SU-DHL-6 (cell line): ENCODE measurements around the gene NLGN3.
"Not testable (repeated sequence)": the region's sequence is repeated elsewhere in the genome, so short reads cannot be mapped to it uniquely, and the experiment has no call there.

ENCODE experiments used
- H2AFZ ChIP-seq: fragments of 200-600 bp; sonication (generic); 2 replicates; pipeline ENCODE4 v1.6.1; 2014; ENCODE audit warnings: low read depth, mild to moderate bottlenecking, moderate library complexity, mixed read lengths, antibody characterized with exemption, low read length; ENCODE audit not compliant: severe bottlenecking
- H3F3A ChIP-seq: fragments of 200-600 bp; shearing (Covaris generic); 2 replicates; pipeline ENCODE4 v1.6.0; 2016; ENCODE audit warnings: antibody characterized with exemption, mild to moderate bottlenecking; ENCODE audit not compliant: insufficient read depth
- H3K27ac ChIP-seq: fragments of 200-600 bp; sonication (generic); 2 replicates; pipeline ENCODE4 v1.5.1; 2016; ENCODE audit warnings: low read depth, mild to moderate bottlenecking, low read length, moderate library complexity, mixed read lengths
- H3K27me3 ChIP-seq: fragments of 200-600 bp; sonication (generic), shearing (Covaris generic); 2 replicates; pipeline ENCODE4 v1.6.0; 2014; ENCODE audit warnings: mild to moderate bottlenecking, low read length
- H3K36me3 ChIP-seq: fragments of 200-600 bp; sonication (generic); 2 replicates; pipeline ENCODE4 v1.6.1; 2014; ENCODE audit warnings: mild to moderate bottlenecking, low read length, mixed read lengths
- H3K4me2 ChIP-seq: fragments of 300-600, 200-600 bp; shearing (Covaris generic), sonication (generic); 2 replicates; pipeline ENCODE4 v1.6.0; 2014; ENCODE audit warnings: low read length, low read depth, mild to moderate bottlenecking; ENCODE audit not compliant: poor library complexity, severe bottlenecking
- H3K4me3 ChIP-seq: fragments of 200-600 bp; sonication (generic); 2 replicates; pipeline ENCODE4 v1.5.1; 2014; ENCODE audit warnings: antibody characterized with exemption, low read length, mild to moderate bottlenecking, mixed read lengths; ENCODE audit not compliant: insufficient read depth, poor library complexity, severe bottlenecking
- H3K79me2 ChIP-seq: fragments of 200-600 bp; sonication (generic); 2 replicates; pipeline ENCODE4 v1.6.1; 2014; ENCODE audit warnings: mild to moderate bottlenecking, low read length, moderate library complexity; ENCODE audit not compliant: insufficient read depth
- H3K9ac ChIP-seq: fragments of 200-600 bp; sonication (generic); 2 replicates; pipeline ENCODE4 v1.7.0; 2014; ENCODE audit warnings: mild to moderate bottlenecking, low read length
- H3K9me2 ChIP-seq: fragments of 200-600 bp; sonication (generic); replicated peaks from 2 replicates; pipeline ENCODE4 v1.6.1; 2014; ENCODE audit warnings: low read length; ENCODE audit not compliant: insufficient read depth
- H3K9me3 ChIP-seq: fragments of 200-600 bp; sonication (generic); 2 replicates; pipeline ENCODE4 v1.6.1; 2014; ENCODE audit warnings: low read length, mixed read lengths; ENCODE audit not compliant: insufficient read depth
- H4K20me1 ChIP-seq: fragments of 200-600 bp; sonication (generic); 2 replicates; pipeline ENCODE4 v1.6.1; 2014; ENCODE audit warnings: low read depth, mild to moderate bottlenecking, antibody characterized with exemption, low read length, moderate library complexity, mixed read lengths
- EZH2phosphoT487 ChIP-seq: fragments of 200-600 bp; sonication (generic), shearing (Covaris generic); conservative IDR thresholded peaks from 2 replicates; pipeline ENCODE4 v1.6.1; 2018; ENCODE audit warnings: mild to moderate bottlenecking, antibody characterized with exemption, low read length, moderate library complexity, mixed read lengths
- TF ChIP-seq, protein P1 (sequence below): fragments of 200-600 bp; sonication (generic); IDR thresholded peaks from one replicate; pipeline ENCODE4 v1.5.1; 2017; ENCODE audit warnings: antibody characterized with exemption, mild to moderate bottlenecking, low read length, moderate library complexity; ENCODE audit not compliant: insufficient read depth, poor library complexity, severe bottlenecking

The NLGN3 gene

DNA sequence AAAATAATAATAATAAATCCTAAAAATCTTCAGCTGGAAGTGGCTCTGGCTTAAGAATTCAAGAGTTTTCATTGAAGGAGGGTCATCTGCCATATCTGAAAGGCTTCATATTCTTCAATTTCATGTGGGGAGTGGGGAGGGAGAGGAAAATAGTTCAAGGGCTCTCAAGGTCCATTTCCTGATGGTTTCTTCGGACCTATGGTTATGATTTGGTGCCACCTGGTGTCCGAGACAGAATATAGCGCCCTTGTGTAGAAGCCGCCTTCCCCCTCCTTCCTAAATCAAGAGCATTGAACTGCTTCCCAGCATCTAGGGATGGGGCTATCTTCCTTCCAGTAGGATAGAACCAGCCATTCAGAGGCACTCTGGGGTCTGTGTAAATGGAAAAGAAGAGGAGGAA is 34.3 kb downstream of the NLGN3 start:
- no peak overlapping the region for H3K4me2 ChIP-seq
- no peak overlapping the region for H2AFZ ChIP-seq
- H3K4me3 ChIP-seq, result no peak overlapping the region
- H3K79me2 ChIP-seq, result no peaks in the 10 kb centered on the region
- no peaks in the 10 kb centered on the region for H3K36me3 ChIP-seq
- peaks cover 19% of the 10 kb centered on the region; the same call in 1 of the 2 replicates for H3F3A ChIP-seq
- no peaks in the 10 kb centered on the region for H3K9me3 ChIP-seq
- H3K9ac ChIP-seq, result no peak overlapping the region
- no peak for TF ChIP-seq EZH2phosphoT487
- TF ChIP-seq, protein P1, sequence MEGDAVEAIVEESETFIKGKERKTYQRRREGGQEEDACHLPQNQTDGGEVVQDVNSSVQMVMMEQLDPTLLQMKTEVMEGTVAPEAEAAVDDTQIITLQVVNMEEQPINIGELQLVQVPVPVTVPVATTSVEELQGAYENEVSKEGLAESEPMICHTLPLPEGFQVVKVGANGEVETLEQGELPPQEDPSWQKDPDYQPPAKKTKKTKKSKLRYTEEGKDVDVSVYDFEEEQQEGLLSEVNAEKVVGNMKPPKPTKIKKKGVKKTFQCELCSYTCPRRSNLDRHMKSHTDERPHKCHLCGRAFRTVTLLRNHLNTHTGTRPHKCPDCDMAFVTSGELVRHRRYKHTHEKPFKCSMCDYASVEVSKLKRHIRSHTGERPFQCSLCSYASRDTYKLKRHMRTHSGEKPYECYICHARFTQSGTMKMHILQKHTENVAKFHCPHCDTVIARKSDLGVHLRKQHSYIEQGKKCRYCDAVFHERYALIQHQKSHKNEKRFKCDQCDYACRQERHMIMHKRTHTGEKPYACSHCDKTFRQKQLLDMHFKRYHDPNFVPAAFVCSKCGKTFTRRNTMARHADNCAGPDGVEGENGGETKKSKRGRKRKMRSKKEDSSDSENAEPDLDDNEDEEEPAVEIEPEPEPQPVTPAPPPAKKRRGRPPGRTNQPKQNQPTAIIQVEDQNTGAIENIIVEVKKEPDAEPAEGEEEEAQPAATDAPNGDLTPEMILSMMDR, result peak; percentile 19
- no peaks in the 10 kb centered on the region for H3K27me3 ChIP-seq
- H4K20me1 ChIP-seq, result no peaks in the 10 kb centered on the region
- H3K9me2 ChIP-seq, result no peaks in the 10 kb centered on the region
- H3K27ac ChIP-seq, result no peak overlapping the region

DNA sequence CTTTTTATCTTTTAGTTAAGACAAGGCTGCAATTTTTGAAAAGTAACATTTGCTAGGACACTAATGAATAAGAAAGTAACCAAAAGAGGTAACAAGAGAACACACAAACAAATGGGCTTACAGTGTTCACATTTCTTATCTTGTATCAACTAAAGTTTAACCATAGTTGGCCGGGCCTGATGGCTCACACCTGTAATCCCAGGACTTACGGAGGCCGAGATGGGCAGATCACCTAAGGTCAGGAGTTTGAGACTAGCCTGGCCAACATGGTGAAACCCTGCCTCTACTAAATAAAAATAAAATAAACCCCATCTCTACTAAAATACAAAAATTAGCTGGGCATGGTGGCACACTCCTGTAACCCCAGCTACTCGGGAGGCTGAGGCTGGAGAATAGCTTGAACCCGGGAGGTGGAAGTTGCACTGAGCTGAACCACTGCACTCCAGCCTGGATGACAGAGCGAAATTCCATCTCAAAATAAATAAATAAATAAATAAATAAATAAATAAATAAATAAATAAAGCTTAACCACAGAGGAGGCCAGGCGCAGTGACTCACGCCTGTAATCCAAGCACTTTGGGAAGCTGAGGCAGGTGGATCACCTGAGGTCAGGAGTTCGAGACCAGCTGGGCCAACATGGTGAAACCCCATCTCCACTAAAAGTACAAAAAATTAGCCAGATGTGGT is 36.1 kb downstream of the NLGN3 start:
- H3F3A ChIP-seq, result peaks cover 19% of the 10 kb centered on the region; the same call in 1 of the 2 replicates
- not testable (repeated sequence) for H3K4me2 ChIP-seq, H3K9me3 ChIP-seq, H3K79me2 ChIP-seq, H3K36me3 ChIP-seq, H3K27me3 ChIP-seq, H2AFZ ChIP-seq, H3K9me2 ChIP-seq, H4K20me1 ChIP-seq, H3K4me3 ChIP-seq
- peak overlapping the region; percentile 88; the same call in 1 of the 2 replicates for H3K27ac ChIP-seq
- 0 out of 2 replicates have a peak overlapping the region, but pooled peaks have one; percentile 69 for H3K9ac ChIP-seq

DNA sequence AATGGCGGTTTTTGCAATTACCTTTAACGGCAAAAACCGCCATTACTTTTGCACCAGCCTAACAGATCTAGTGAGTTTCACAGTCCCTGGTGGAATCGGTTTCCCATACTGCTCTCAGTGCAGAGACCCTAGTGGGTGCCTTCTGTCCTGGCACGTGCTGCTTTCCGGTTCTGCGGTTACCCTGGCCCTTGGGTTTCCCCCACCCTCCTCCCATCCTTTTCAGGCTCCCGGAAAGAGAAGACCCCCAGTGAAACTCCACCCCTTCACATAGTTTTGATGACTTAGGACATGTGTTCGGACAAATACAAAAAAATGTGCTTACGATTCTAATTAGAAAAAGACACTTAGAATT is 36.9 kb downstream of the NLGN3 start:
- H3K9ac ChIP-seq, result peak overlapping the region; percentile 69
- no peaks in the 10 kb centered on the region for H4K20me1 ChIP-seq
- no peaks in the 10 kb centered on the region for H3K27me3 ChIP-seq
- TF ChIP-seq EZH2phosphoT487, result no peak
- TF ChIP-seq, protein P1, result no peak
- peak overlapping the region; percentile 47 for H3K4me3 ChIP-seq
- H3F3A ChIP-seq, result peaks cover 19% of the 10 kb centered on the region; the same call in 1 of the 2 replicates
- no peaks in the 10 kb centered on the region for H3K79me2 ChIP-seq
- H3K9me2 ChIP-seq, result no peaks in the 10 kb centered on the region
- H3K27ac ChIP-seq, result peak overlapping the region; percentile 88
- peak overlapping the region; percentile 87 for H3K4me2 ChIP-seq
- peak overlapping the region; percentile 5 for H2AFZ ChIP-seq
- no peaks in the 10 kb centered on the region for H3K9me3 ChIP-seq
- no peaks in the 10 kb centered on the region for H3K36me3 ChIP-seq

DNA sequence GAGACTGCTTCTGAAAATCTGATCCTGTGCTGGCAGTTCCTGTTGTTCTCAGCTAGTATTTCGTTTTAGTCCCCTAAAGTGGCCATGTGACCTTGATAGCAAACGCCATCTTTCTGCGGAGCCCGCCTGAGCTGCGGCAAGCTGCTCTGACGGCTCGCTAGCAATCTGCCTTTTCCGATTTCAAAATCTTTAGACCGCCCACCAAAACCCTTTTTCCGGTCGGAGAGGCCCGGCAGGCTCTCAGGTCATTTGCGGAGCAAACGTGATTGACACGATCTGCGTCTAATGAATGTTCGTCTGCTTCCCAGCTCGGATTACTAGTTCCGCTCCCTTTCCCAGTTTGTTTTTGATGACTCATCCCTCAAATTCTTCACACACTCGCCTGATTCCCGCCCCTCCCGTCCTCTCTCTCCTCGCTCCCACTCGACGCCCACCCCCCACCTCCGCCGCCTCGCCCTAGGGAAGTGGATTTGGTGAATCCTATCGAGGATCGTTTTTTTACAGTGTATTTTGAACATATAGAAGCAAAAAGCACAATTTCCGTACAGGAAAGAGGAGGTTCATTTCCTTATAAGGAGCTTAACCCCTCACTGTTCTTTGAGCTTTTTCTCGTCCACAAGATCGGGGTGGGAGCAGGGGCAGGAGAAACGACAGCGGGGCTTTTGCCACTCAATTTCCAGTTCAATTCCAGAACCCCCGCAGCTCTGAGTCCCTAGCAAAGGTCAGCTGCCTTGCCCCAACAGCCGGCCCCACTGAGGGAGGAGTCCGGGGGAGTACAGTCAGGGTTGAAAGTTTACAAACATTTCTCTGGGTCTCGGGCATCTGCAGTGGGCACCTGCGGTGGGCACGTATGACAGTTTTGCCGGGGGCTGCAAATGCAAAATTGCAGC is 37.5 kb downstream of the NLGN3 start:
- peak overlapping the region; percentile 87 for H3K4me2 ChIP-seq
- no peaks in the 10 kb centered on the region for H3K9me2 ChIP-seq
- no peaks in the 10 kb centered on the region for H3K9me3 ChIP-seq
- H3F3A ChIP-seq, result peaks cover 19% of the 10 kb centered on the region; the same call in 1 of the 2 replicates
- peak overlapping the region; percentile 12 for H2AFZ ChIP-seq
- peak overlapping the region; percentile 48 for H3K4me3 ChIP-seq
- peak overlapping the region; percentile 88 for H3K27ac ChIP-seq
- H4K20me1 ChIP-seq, result no peaks in the 10 kb centered on the region
- H3K9ac ChIP-seq, result peak overlapping the region; percentile 69
- H3K36me3 ChIP-seq, result no peaks in the 10 kb centered on the region
- no peak for TF ChIP-seq EZH2phosphoT487
- TF ChIP-seq, protein P1, result no peak
- H3K79me2 ChIP-seq, result no peaks in the 10 kb centered on the region
- H3K27me3 ChIP-seq, result no peaks in the 10 kb centered on the region
